ENCODE data around the gene SLC44A5. TPM values are rescaled to one million over a fixed set of nuclear protein-coding genes. Genes with fewer than 3 reads are reported as not detected.

Gene SLC44A5
- total RNA-seq, 2 experiments from 2014 or later = 0.37 to 0.74 TPM

GRCh38 chr1:75587692-75588091 lies 23.2 kb downstream of the SLC44A5 start:
- H3K36me3 Mint-ChIP-seq (ENCODE audit: low read depth) = no peaks in the 10 kb centered on the region
- no peaks in the 10 kb centered on the region for H3K9me3 Mint-ChIP-seq
- H3K4me3 Mint-ChIP-seq = no peak overlapping the region
- CTCF ChIA-PET = no interaction called here
- H3K27me3 Mint-ChIP-seq (ENCODE audit: low read depth) = peaks cover 12% of the 10 kb centered on the region
- no peak overlapping the region for H3K27ac Mint-ChIP-seq
- no peak for DNase-seq
- H3K4me1 Mint-ChIP-seq (ENCODE audit: low read depth) = no peaks in the 10 kb centered on the region
- intact Hi-C loops (cut with micrococcal nuclease) = no loop called here

- Mint-ChIP-seq H3K27ac (no peak overlapping the region), H3K36me3 (ENCODE audit: low read depth) (no peaks in the 10 kb centered on the region), H3K4me3 (no peak overlapping the region), H3K27me3 (ENCODE audit: low read depth) (no peaks in the 10 kb centered on the region), H3K9me3 (no peaks in the 10 kb centered on the region), H3K4me1 (ENCODE audit: low read depth) (no peaks in the 10 kb centered on the region)
- DNase-seq = no peak
- CTCF ChIA-PET = no interaction called here
- intact Hi-C loops (cut with micrococcal nuclease) = no loop called here
Measured at GRCh38 chr1:75583282-75583681, 27.6 kb downstream of the SLC44A5 start.

GRCh38 chr1:75582725-75583261 lies 28.1 kb downstream of the SLC44A5 start:
- CTCF ChIA-PET = no interaction called here
- Mint-ChIP-seq H3K27me3 (ENCODE audit: low read depth) (no peaks in the 10 kb centered on the region), H3K36me3 (ENCODE audit: low read depth) (no peaks in the 10 kb centered on the region), H3K27ac (no peak overlapping the region), H3K4me3 (no peak overlapping the region), H3K9me3 (no peaks in the 10 kb centered on the region), H3K4me1 (ENCODE audit: low read depth) (no peaks in the 10 kb centered on the region)
- intact Hi-C loops (cut with micrococcal nuclease) = no loop called here
- no peak for DNase-seq

- no peak for DNase-seq
- Mint-ChIP-seq H3K27ac (no peak overlapping the region), H3K4me1 (ENCODE audit: low read depth) (no peaks in the 10 kb centered on the region), H3K9me3 (no peaks in the 10 kb centered on the region), H3K36me3 (ENCODE audit: low read depth) (no peaks in the 10 kb centered on the region), H3K4me3 (no peak overlapping the region), H3K27me3 (ENCODE audit: low read depth) (peaks cover 12% of the 10 kb centered on the region)
- intact Hi-C loops (cut with micrococcal nuclease) = no loop called here
- CTCF ChIA-PET = no interaction called here
Measured at GRCh38 chr1:75579046-75579445, 31.9 kb downstream of the SLC44A5 start.

- no peak for DNase-seq
- intact Hi-C loops (cut with micrococcal nuclease) = no loop called here
- Mint-ChIP-seq H3K9me3 (no peaks in the 10 kb centered on the region), H3K27ac (no peak overlapping the region), H3K27me3 (ENCODE audit: low read depth) (peaks cover 15% of the 10 kb centered on the region), H3K4me1 (ENCODE audit: low read depth) (no peaks in the 10 kb centered on the region), H3K36me3 (ENCODE audit: low read depth) (no peaks in the 10 kb centered on the region), H3K4me3 (no peak overlapping the region)
- CTCF ChIA-PET = interaction anchor here (0.5 to 0.6 kb wide), 2 partner anchors 288 to 306 kb away, joined by 3 read pairs; no protein-coding TSS in a partner anchor
Measured at GRCh38 chr1:75575837-75576236, 35.1 kb downstream of the SLC44A5 start.

GRCh38 chr1:75567191-75567590 lies 43.7 kb downstream of the SLC44A5 start:
- Mint-ChIP-seq H3K4me3 (no peak overlapping the region), H3K36me3 (ENCODE audit: low read depth) (no peaks in the 10 kb centered on the region), H3K4me1 (ENCODE audit: low read depth) (no peaks in the 10 kb centered on the region), H3K27ac (no peak overlapping the region), H3K9me3 (no peaks in the 10 kb centered on the region), H3K27me3 (ENCODE audit: low read depth) (peaks cover 26% of the 10 kb centered on the region)
- DNase-seq = no peak
- intact Hi-C loops (cut with micrococcal nuclease) = no loop called here
- CTCF ChIA-PET = interaction anchor here (1.0 kb wide), 1 partner anchor 360 kb away, joined by 3 read pairs; no protein-coding TSS in a partner anchor

GRCh38 chr1:75559800-75560199 lies 51.1 kb downstream of the SLC44A5 start:
- no peak for DNase-seq
- intact Hi-C loops (cut with micrococcal nuclease) = no loop called here
- Mint-ChIP-seq H3K4me1 (ENCODE audit: low read depth) (no peaks in the 10 kb centered on the region), H3K36me3 (ENCODE audit: low read depth) (no peaks in the 10 kb centered on the region), H3K27me3 (ENCODE audit: low read depth) (peaks cover 5% of the 10 kb centered on the region), H3K27ac (no peak overlapping the region), H3K4me3 (no peak overlapping the region), H3K9me3 (peaks cover under 1% of the 10 kb centered on the region)
- CTCF ChIA-PET = no interaction called here

- Mint-ChIP-seq H3K36me3 (ENCODE audit: low read depth) (no peaks in the 10 kb centered on the region), H3K27me3 (ENCODE audit: low read depth) (peaks cover 5% of the 10 kb centered on the region), H3K4me3 (no peak overlapping the region), H3K4me1 (ENCODE audit: low read depth) (no peaks in the 10 kb centered on the region), H3K9me3 (peaks cover 1% of the 10 kb centered on the region), H3K27ac (no peak overlapping the region)
- no peak for DNase-seq
- intact Hi-C loops (cut with micrococcal nuclease) = no loop called here
- CTCF ChIA-PET = no interaction called here
Measured at GRCh38 chr1:75559136-75559535, 51.8 kb downstream of the SLC44A5 start.

GRCh38 chr1:75554870-75555269 lies 56.0 kb downstream of the SLC44A5 start:
- CTCF ChIA-PET = no interaction called here
- H3K4me3 Mint-ChIP-seq = no peak overlapping the region
- H3K36me3 Mint-ChIP-seq (ENCODE audit: low read depth) = no peaks in the 10 kb centered on the region
- peaks cover 1% of the 10 kb centered on the region for H3K9me3 Mint-ChIP-seq
- H3K27me3 Mint-ChIP-seq (ENCODE audit: low read depth) = peaks cover 5% of the 10 kb centered on the region
- no peaks in the 10 kb centered on the region for H3K4me1 Mint-ChIP-seq (ENCODE audit: low read depth)
- no peak for DNase-seq
- H3K27ac Mint-ChIP-seq = no peak overlapping the region
- intact Hi-C loops (cut with micrococcal nuclease) = no loop called here

- Mint-ChIP-seq H3K4me1 (ENCODE audit: low read depth) (no peaks in the 10 kb centered on the region), H3K36me3 (ENCODE audit: low read depth) (no peaks in the 10 kb centered on the region), H3K9me3 (peaks cover 1% of the 10 kb centered on the region), H3K4me3 (no peak overlapping the region), H3K27ac (no peak overlapping the region), H3K27me3 (ENCODE audit: low read depth) (peaks cover 5% of the 10 kb centered on the region)
- CTCF ChIA-PET = no interaction called here
- intact Hi-C loops (cut with micrococcal nuclease) = no loop called here
- no peak for DNase-seq
Measured at GRCh38 chr1:75554181-75554580, 56.7 kb downstream of the SLC44A5 start.

GRCh38 chr1:75550559-75550958 lies 60.4 kb downstream of the SLC44A5 start:
- no peak overlapping the region for H3K4me3 Mint-ChIP-seq
- no peaks in the 10 kb centered on the region for H3K4me1 Mint-ChIP-seq (ENCODE audit: low read depth)
- CTCF ChIA-PET = interaction anchor here (0.6 kb wide), 1 partner anchor 64 kb away, joined by 3 read pairs; no protein-coding TSS in a partner anchor
- no peak overlapping the region for H3K27ac Mint-ChIP-seq
- peaks cover 1% of the 10 kb centered on the region for H3K9me3 Mint-ChIP-seq
- no peaks in the 10 kb centered on the region for H3K36me3 Mint-ChIP-seq (ENCODE audit: low read depth)
- DNase-seq = no peak
- peaks cover 12% of the 10 kb centered on the region for H3K27me3 Mint-ChIP-seq (ENCODE audit: low read depth)
- intact Hi-C loops (cut with micrococcal nuclease) = no loop called here

- no peaks in the 10 kb centered on the region for H3K9me3 Mint-ChIP-seq
- no peak overlapping the region for H3K27ac Mint-ChIP-seq
- H3K36me3 Mint-ChIP-seq (ENCODE audit: low read depth) = no peaks in the 10 kb centered on the region
- H3K4me1 Mint-ChIP-seq (ENCODE audit: low read depth) = no peaks in the 10 kb centered on the region
- peaks cover 12% of the 10 kb centered on the region for H3K27me3 Mint-ChIP-seq (ENCODE audit: low read depth)
- intact Hi-C loops (cut with micrococcal nuclease) = no loop called here
- no peak for DNase-seq
- H3K4me3 Mint-ChIP-seq = no peak overlapping the region
- CTCF ChIA-PET = interaction anchor here (0.6 kb wide), 1 partner anchor 37 kb away, joined by 3 read pairs; no protein-coding TSS in a partner anchor
Measured at GRCh38 chr1:75548721-75549480, 62.0 kb downstream of the SLC44A5 start.

- no peaks in the 10 kb centered on the region for H3K36me3 Mint-ChIP-seq (ENCODE audit: low read depth)
- no peak overlapping the region for H3K4me3 Mint-ChIP-seq
- CTCF ChIA-PET = no interaction called here
- intact Hi-C loops (cut with micrococcal nuclease) = no loop called here
- peaks cover 7% of the 10 kb centered on the region for H3K27me3 Mint-ChIP-seq (ENCODE audit: low read depth)
- no peaks in the 10 kb centered on the region for H3K4me1 Mint-ChIP-seq (ENCODE audit: low read depth)
- no peak for DNase-seq
- no peaks in the 10 kb centered on the region for H3K9me3 Mint-ChIP-seq
- no peak overlapping the region for H3K27ac Mint-ChIP-seq
Measured at GRCh38 chr1:75543705-75544104, 67.2 kb downstream of the SLC44A5 start.

All from activated naive CD4-positive, alpha-beta T cell treated with anti-CD3 and anti-CD28 coated beads for 36 hours (primary cell).